Gastroesophageal sphincter (tissue), 4 donors: ENCODE data around the gene MYL6. TPM values are rescaled to one million over a fixed set of nuclear protein-coding genes. Genes with fewer than 3 reads are reported as not detected.
"Not testable (repeated sequence)": the region's sequence is repeated elsewhere in the genome, so short reads cannot be mapped to it uniquely, and the experiment has no call there.

Experiments used
- ATAC-seq: fragments of 150-250 bp; one replicate; pipeline ENCODE4 v1.9.1; 2016; ENCODE audit warnings: mild to moderate bottlenecking, moderate library complexity
- H3K27ac ChIP-seq, 4 donors: fragments of 200-600 bp; sonication (generic) in 3 of 4; 1 replicate in 3 of 4; 2 replicates in 1 of 4; pipeline ENCODE4 v1.5.1; 2016 to 2019
- H3K27me3 ChIP-seq: fragments of 200-600 bp; sonication (generic); one replicate; pipeline ENCODE4 v1.5.1; 2019
- H3K36me3 ChIP-seq, 2 donors: fragments of 200-600 bp; sonication (generic); one replicate each; pipeline ENCODE4 v1.5.1; 2019; ENCODE audit warnings: control low read depth in 1 of 2
- H3K4me1 ChIP-seq, 3 donors: fragments of 200-600 bp; sonication (generic); 1 replicate in 2 of 3; 2 replicates in 1 of 3; pipeline ENCODE4 v1.5.1; 2016 to 2019; ENCODE audit warnings: control low read depth in 2 of 3
- H3K4me3 ChIP-seq, 2 donors: fragments of 200-600 bp; sonication (generic); one replicate each; pipeline ENCODE4 v1.5.1; 2019; ENCODE audit warnings: mild to moderate bottlenecking in 1 of 2, moderate library complexity in 1 of 2
- H3K9me3 ChIP-seq, 3 donors: fragments of 200-600 bp; sonication (generic); one replicate each; pipeline ENCODE4 v1.5.1; 2017 to 2019; ENCODE audit warnings: control low read depth in 2 of 3
- CTCF ChIP-seq, 4 experiments: fragments of 200-600 bp in 2 of 4; fragments of 450-650 bp in 2 of 4; sonication (generic) in 1 of 4; IDR thresholded peaks; one replicate each; pipeline ENCODE4 v1.5.1; 2017 to 2019; ENCODE audit warnings: antibody characterized with exemption in 4 of 4, mild to moderate bottlenecking in 2 of 4, moderate library complexity in 2 of 4
- EP300 ChIP-seq: sonication (generic); formaldehyde crosslinking; IDR thresholded peaks from one replicate; pipeline ENCODE4 v1.6.1; 2017; ENCODE audit warnings: antibody characterized with exemption, mild to moderate bottlenecking
- POLR2A ChIP-seq, 2 donors: fragments of 450-650 bp; IDR thresholded peaks; one replicate each; pipeline ENCODE4 v1.6.1; 2017; ENCODE audit warnings: antibody characterized with exemption in 2 of 2, mild to moderate bottlenecking in 2 of 2, moderate library complexity in 1 of 2
- POLR2AphosphoS5 ChIP-seq: sonication (generic); formaldehyde crosslinking; IDR thresholded peaks from one replicate; pipeline ENCODE4 v1.6.1; 2017; ENCODE audit warnings: antibody characterized with exemption
- WGBS, 2 donors: methylation state at CpG; one replicate each; pipeline ENCODE4 v1.1.5; 2018; ENCODE audit warnings: low coverage in 1 of 2; 5-methylcytosine and 5-hydroxymethylcytosine counted together
- total RNA-seq, 4 donors: library from RNA; depleted of rRNA; stranded (reverse); fragments of >200 nt; gene quantifications; one replicate each; pipeline ENCODE4 v1.1.0, GENCODE V29; 2016

Gene MYL6
- total RNA-seq, 4 donors from 2014 or later: 5,300 to 6,545 (median 5,874) TPM

GRCh38 chr12:56116267-56117081 lies 41.7 kb upstream of the MYL6 start, which contains the start of gene RPL41:
TSS of gene RPL41 (plus strand) at chr12:56116633.
- TF ChIP-seq POLR2A (IDR thresholded peaks at IDR 0.05): peak; percentile 94 to 96
- TF ChIP-seq CTCF (IDR thresholded peaks at IDR 0.05): peak in 3 of 4 experiments; percentile 4 to 53 (median 30)
- no peak for TF ChIP-seq EP300
- peak; percentile 100 for TF ChIP-seq POLR2AphosphoS5
- no peaks in the 10 kb centered on the region for H3K27me3 ChIP-seq
- ATAC-seq: peak; percentile 76
- peak within 1 kb of the TSS; percentile 89 to 99 (median 96) for H3K27ac ChIP-seq
- WGBS, 2 donors: 0% methylated on average over 24 to 31 of the region's 34 CpGs
- H3K4me1 ChIP-seq: peaks cover 11 to 43% (median 18%) of the 10 kb centered on the region in 3 donors
- peak within 1 kb of the TSS; percentile 81 to 100 for H3K4me3 ChIP-seq
- no peaks in the 10 kb centered on the region for H3K9me3 ChIP-seq
- peaks cover 3 to 40% of the 10 kb centered on the region in 2 donors for H3K36me3 ChIP-seq

GRCh38 chr12:56117082-56117706 lies 41.0 kb upstream of the MYL6 start:
- Histone ChIP-seq H3K4me1 (peaks cover 11 to 50% (median 19%) of the 10 kb centered on the region in 3 donors), H3K4me3 (peak overlapping the region; percentile 81 to 100), H3K36me3 (peaks cover 3 to 40% of the 10 kb centered on the region in 2 donors), H3K27ac (peak overlapping the region; percentile 89 to 99 (median 96))
- WGBS, 2 donors: 2 to 6% methylated on average over 6 to 16 of the region's 16 CpGs
- not testable (repeated sequence) for ATAC-seq, H3K9me3 ChIP-seq, H3K27me3 ChIP-seq

- Histone ChIP-seq H3K27me3 (no peaks in the 10 kb centered on the region), H3K4me3 (peak within 1 kb of the TSS; percentile 81 to 100), H3K9me3 (no peaks in the 10 kb centered on the region), H3K27ac (peak within 1 kb of the TSS; percentile 89 to 99 (median 96)), H3K36me3 (peaks cover 3 to 32% of the 10 kb centered on the region in 2 donors), H3K4me1 (peaks cover 11 to 58% (median 22%) of the 10 kb centered on the region in 3 donors)
- WGBS, 2 donors: 2 to 33% methylated on average over 1 to 13 of the region's 61 CpGs
- peak; percentile 91 for ATAC-seq
- TF ChIP-seq CTCF (IDR thresholded peaks at IDR 0.05) (peak in 3 of 4 experiments; percentile 63 to 74 (median 68)), POLR2AphosphoS5 (peak; percentile 92), POLR2A (IDR thresholded peaks at IDR 0.05) (peak; percentile 89 to 91), EP300 (no peak)
These were observed 40.1 kb upstream of the MYL6 start, which contains the start of gene ZC3H10 for GRCh38 chr12:56117778-56118687. TSS of gene ZC3H10 (plus strand) at chr12:56118266. CDS start at chr12:56120563, 2,297 bp downstream.

GRCh38 chr12:56118688-56119357 lies 39.3 kb upstream of the MYL6 start:
- H3K27ac ChIP-seq: peak overlapping the region; percentile 89 to 99 (median 96)
- H3K9me3 ChIP-seq: no peaks in the 10 kb centered on the region
- peak overlapping the region; percentile 64 to 81 for H3K4me3 ChIP-seq
- ATAC-seq: no peak
- peaks cover 11 to 66% (median 22%) of the 10 kb centered on the region in 3 donors for H3K4me1 ChIP-seq
- no peaks in the 10 kb centered on the region for H3K27me3 ChIP-seq
- peaks cover 3 to 30% of the 10 kb centered on the region in 2 donors for H3K36me3 ChIP-seq
- TF ChIP-seq POLR2A (IDR thresholded peaks at IDR 0.05) (no peak), POLR2AphosphoS5 (no peak), EP300 (no peak), CTCF (IDR thresholded peaks at IDR 0.05) (no peak)
- WGBS, 2 donors: 4 to 9% methylated on average over 4 to 12 of the region's 13 CpGs
